H9 (cell line): ENCODE results near the gene FFAR4. TPM values are rescaled to one million over a fixed set of nuclear protein-coding genes. Genes with fewer than 3 reads are reported as not detected.

ENCODE experiments used
- DNase-seq: peaks from one replicate; pipeline ENCODE4 v3.0.0-alpha.2; 2017
- H2AFZ ChIP-seq: one replicate; pipeline ENCODE4 v1.6.1; 2013; ENCODE audit warnings: mild to moderate bottlenecking, low read length, control low read depth, moderate library complexity
- H2AK5ac ChIP-seq: 2 replicates; pipeline ENCODE4 v1.6.1; 2013; ENCODE audit warnings: low read length, control low read depth, mixed read lengths; ENCODE audit not compliant: insufficient read length
- H2BK120ac ChIP-seq: one replicate; pipeline ENCODE4 v1.6.1; 2013; ENCODE audit warnings: low read depth, mild to moderate bottlenecking, low read length, control low read depth, inconsistent platforms; ENCODE audit not compliant: poor library complexity, severe bottlenecking
- H2BK12ac ChIP-seq: 2 replicates; pipeline ENCODE4 v1.6.1; 2013; ENCODE audit warnings: low read length, control low read depth, mixed read lengths, low read depth; ENCODE audit not compliant: insufficient read length
- H2BK15ac ChIP-seq: 2 replicates; pipeline ENCODE4 v1.6.1; 2013; ENCODE audit warnings: low read depth, low read length, control low read depth
- H2BK20ac ChIP-seq: one replicate; pipeline ENCODE4 v1.6.1; 2013; ENCODE audit warnings: low read depth, mild to moderate bottlenecking, low read length, control low read depth, inconsistent platforms; ENCODE audit not compliant: poor library complexity, severe bottlenecking
- H2BK5ac ChIP-seq: 2 replicates; pipeline ENCODE4 v1.6.1; 2013; ENCODE audit warnings: low read length, control low read depth, mixed read lengths; ENCODE audit not compliant: insufficient read length
- H3K14ac ChIP-seq: 2 replicates; pipeline ENCODE4 v1.6.1; 2013; ENCODE audit warnings: low read length, control low read depth; ENCODE audit not compliant: insufficient read depth
- H3K18ac ChIP-seq: 2 replicates; pipeline ENCODE4 v1.6.1; 2013; ENCODE audit warnings: low read depth, mild to moderate bottlenecking, mixed read lengths, low read length, control low read depth; ENCODE audit not compliant: insufficient read length
- H3K23ac ChIP-seq: 2 replicates; pipeline ENCODE4 v1.6.1; 2013; ENCODE audit warnings: low read length, control low read depth, mixed read lengths, low read depth; ENCODE audit not compliant: insufficient read length
- H3K23me2 ChIP-seq: 2 replicates; pipeline ENCODE4 v1.6.1; 2013; ENCODE audit warnings: low read depth, mild to moderate bottlenecking, mixed read lengths, low read length, control low read depth; ENCODE audit not compliant: insufficient read length, poor library complexity, severe bottlenecking
- H3K27ac ChIP-seq: 2 replicates; pipeline ENCODE4 v1.5.1; 2013; ENCODE audit warnings: low read length, control low read depth, mixed read lengths, low read depth; ENCODE audit not compliant: insufficient read length
- H3K27me3 ChIP-seq: 2 replicates; pipeline ENCODE4 v1.6.1; 2013; ENCODE audit warnings: low read length, control low read depth, inconsistent platforms; ENCODE audit not compliant: insufficient read depth
- H3K4ac ChIP-seq: 2 replicates; pipeline ENCODE4 v1.6.1; 2013; ENCODE audit warnings: low read depth, mild to moderate bottlenecking, control low read depth, inconsistent platforms, low read length, moderate library complexity
- H3K4me1 ChIP-seq: 2 replicates; pipeline ENCODE4 v1.6.1; 2013; ENCODE audit warnings: low read length, control low read depth, inconsistent platforms; ENCODE audit not compliant: insufficient read depth
- H3K4me2 ChIP-seq: 2 replicates; pipeline ENCODE4 v1.6.1; 2013; ENCODE audit warnings: low read length, control low read depth, mixed read lengths; ENCODE audit not compliant: insufficient read length, insufficient read depth
- H3K56ac ChIP-seq: 2 replicates; pipeline ENCODE4 v1.6.1; 2013; ENCODE audit warnings: low read depth, mild to moderate bottlenecking, mixed read lengths, low read length, control low read depth; ENCODE audit not compliant: insufficient read length
- H3K79me1 ChIP-seq: 2 replicates; pipeline ENCODE4 v1.6.1; 2013; ENCODE audit warnings: low read depth, mild to moderate bottlenecking, moderate library complexity, low read length, control low read depth, inconsistent platforms; ENCODE audit not compliant: insufficient read depth, poor library complexity, severe bottlenecking
- H3K79me2 ChIP-seq: 2 replicates; pipeline ENCODE4 v1.6.1; 2013; ENCODE audit warnings: low read length, control low read depth, inconsistent platforms; ENCODE audit not compliant: insufficient read depth
- H3K9ac ChIP-seq: 2 replicates; pipeline ENCODE4 v1.6.1; 2013; ENCODE audit warnings: low read length, control low read depth, mixed read lengths; ENCODE audit not compliant: insufficient read length; ENCODE audit errors: extremely low read depth
- H3K9me3 ChIP-seq: one replicate; pipeline ENCODE4 v1.6.1; 2013; ENCODE audit warnings: low read depth, low read length, inconsistent platforms; ENCODE audit not compliant: control insufficient read depth
- H3T11ph ChIP-seq: one replicate; pipeline ENCODE4 v1.6.1; 2013; ENCODE audit warnings: mild to moderate bottlenecking, low read length, control low read depth, inconsistent platforms
- H4K20me1 ChIP-seq: one replicate; pipeline ENCODE4 v1.6.1; 2013; ENCODE audit not compliant: control insufficient read depth, insufficient read length, insufficient read depth
- H4K5ac ChIP-seq: 2 replicates; pipeline ENCODE4 v1.6.1; 2013; ENCODE audit warnings: low read depth, mild to moderate bottlenecking, mixed read lengths, low read length, control low read depth; ENCODE audit not compliant: insufficient read length
- H4K8ac ChIP-seq: replicated peaks from 2 replicates; pipeline ENCODE4 v1.6.1; 2013; ENCODE audit warnings: low read length, control low read depth, mixed read lengths, low read depth; ENCODE audit not compliant: insufficient read length
- H4K91ac ChIP-seq: 2 replicates; pipeline ENCODE4 v1.6.1; 2013; ENCODE audit warnings: low read depth, mild to moderate bottlenecking, moderate library complexity, mixed read lengths, low read length, control low read depth; ENCODE audit not compliant: insufficient read length
- H3K27ac Mint-ChIP-seq, 3 experiments: 2 replicates in 2 of 3; 3 replicates in 1 of 3; pipeline ENCODE4 v1.8.0; 2020 to 2021; ENCODE audit warnings: mixed read lengths in 3 of 3, mild to moderate bottlenecking in 1 of 3, moderate library complexity in 1 of 3
- H3K27me3 Mint-ChIP-seq: 2 replicates; pipeline ENCODE4 v1.8.0; 2021; ENCODE audit warnings: low read depth, mild to moderate bottlenecking, moderate library complexity, mixed read lengths
- H3K36me3 Mint-ChIP-seq, 3 experiments: 2 replicates in 2 of 3; 3 replicates in 1 of 3; pipeline ENCODE4 v1.8.0; 2020 to 2021; ENCODE audit warnings: low read depth in 3 of 3, mixed read lengths in 3 of 3; ENCODE audit not compliant: insufficient read depth in 1 of 3
- H3K4me1 Mint-ChIP-seq, 2 experiments: 2 replicates each; pipeline ENCODE4 v1.8.0; 2020; ENCODE audit warnings: mixed read lengths in 2 of 2
- H3K4me3 Mint-ChIP-seq, 2 experiments: 2 replicates in 1 of 2; 3 replicates in 1 of 2; pipeline ENCODE4 v1.8.0; 2020 to 2021; ENCODE audit warnings: mild to moderate bottlenecking in 2 of 2, mixed read lengths in 2 of 2, moderate library complexity in 1 of 2
- H3K9me3 Mint-ChIP-seq, 2 experiments: 2 replicates in 1 of 2; 3 replicates in 1 of 2; pipeline ENCODE4 v1.8.0; 2020; ENCODE audit warnings: mild to moderate bottlenecking in 2 of 2, mixed read lengths in 2 of 2, moderate library complexity in 1 of 2
- CTCF ChIP-seq: fragments of 200-600 bp; sonication (generic); conservative IDR thresholded peaks from 3 replicates; pipeline ENCODE4 v1.8.0; 2021; ENCODE audit warnings: antibody characterized with exemption, mild to moderate bottlenecking
- WGBS: extraction: QIAGEN DNeasy Blood & Tissue Kit; methylation state at CpG from one replicate; pipeline ENCODE4 v1.1.7; 2013; ENCODE audit warnings: missing lambda C conversion rate, low lambda C conversion rate, mixed read lengths; ENCODE audit not compliant: insufficient read length; ENCODE audit errors: extremely low coverage; 5-methylcytosine and 5-hydroxymethylcytosine counted together
- total RNA-seq: library from RNA; stranded (reverse); gene quantifications from 2 replicates; pipeline ENCODE4 v1.2.1, GENCODE V29; 2021

FFAR4 gene
- total RNA-seq, 1 experiment from 2014 or later: not detected

- no peaks in the 10 kb centered on the region for H3K79me1 ChIP-seq
- TF ChIP-seq CTCF: no peak
- WGBS: no CpG with 5 or more reads among the region's 4 CpGs
- H3K9me3 ChIP-seq: no peaks in the 10 kb centered on the region
- no peak overlapping the region for H3K27ac ChIP-seq
- H3K36me3 Mint-ChIP-seq: no peaks in the 10 kb centered on the region
- H3K23me2 ChIP-seq: no peaks in the 10 kb centered on the region
- no peak overlapping the region for H2BK15ac ChIP-seq
- no peak for DNase-seq
- no peak overlapping the region for H2AFZ ChIP-seq
- H2AK5ac ChIP-seq: no peak overlapping the region
- no peak overlapping the region for H3T11ph ChIP-seq
- H3K18ac ChIP-seq: no peak overlapping the region
- H3K27me3 Mint-ChIP-seq: peaks cover 28% of the 10 kb centered on the region
- H3K4me2 ChIP-seq: no peak overlapping the region
- no peak overlapping the region for H2BK20ac ChIP-seq
- no peak overlapping the region for H3K9ac ChIP-seq
- H2BK12ac ChIP-seq: no peak overlapping the region
- H4K8ac ChIP-seq: no peak overlapping the region
- H2BK5ac ChIP-seq: no peak overlapping the region
- H3K9me3 Mint-ChIP-seq: no peaks in the 10 kb centered on the region
- no peaks in the 10 kb centered on the region for H3K27me3 ChIP-seq
- H3K27ac Mint-ChIP-seq: no peak overlapping the region
- peaks cover 21 to 25% of the 10 kb centered on the region in 2 experiments for H3K4me1 Mint-ChIP-seq
- H3K79me2 ChIP-seq: no peaks in the 10 kb centered on the region
- no peak overlapping the region for H3K4me3 Mint-ChIP-seq
- no peak overlapping the region for H4K5ac ChIP-seq
- no peak overlapping the region for H3K56ac ChIP-seq
- H3K23ac ChIP-seq: no peak overlapping the region
- H4K20me1 ChIP-seq: no peaks in the 10 kb centered on the region
- no peak overlapping the region for H3K14ac ChIP-seq
- no peak overlapping the region for H2BK120ac ChIP-seq
- no peaks in the 10 kb centered on the region; the same call in 1 of the 2 replicates for H3K4me1 ChIP-seq
- no peak overlapping the region for H3K4ac ChIP-seq
- no peak overlapping the region for H4K91ac ChIP-seq
Observed at GRCh38 chr10:93593254-93593653, 26.8 kb downstream of the FFAR4 start.
